Sigmoid colon (tissue), 4 donors: ENCODE results near the gene PHF14.

Source experiments
- CTCF ChIP-seq, 4 experiments: fragments of 450-650 bp in 3 of 4; fragments of 200-600 bp in 1 of 4; IDR thresholded peaks; one replicate each; pipeline ENCODE4 v1.5.1; 2016 to 2019; ENCODE audit warnings: antibody characterized with exemption in 4 of 4, mild to moderate bottlenecking in 3 of 4, moderate library complexity in 2 of 4
- EP300 ChIP-seq, 4 donors: sonication (generic); formaldehyde crosslinking; IDR thresholded peaks; one replicate each; pipeline ENCODE4 v1.6.1; 2017; ENCODE audit warnings: antibody characterized with exemption in 4 of 4
- POLR2A ChIP-seq, 2 donors: fragments of 450-650 bp; IDR thresholded peaks; one replicate each; pipeline ENCODE4 v1.6.1; 2016; ENCODE audit warnings: antibody characterized with exemption in 2 of 2, mild to moderate bottlenecking in 2 of 2, moderate library complexity in 2 of 2
- POLR2AphosphoS5 ChIP-seq, 4 donors: sonication (generic); formaldehyde crosslinking; IDR thresholded peaks; one replicate each; pipeline ENCODE4 v1.6.1; 2017; ENCODE audit warnings: antibody characterized with exemption in 4 of 4

- no peak for TF ChIP-seq CTCF (IDR thresholded peaks at IDR 0.05)
- no peak for TF ChIP-seq POLR2A (IDR thresholded peaks at IDR 0.05)
- no peak for TF ChIP-seq POLR2AphosphoS5 (IDR thresholded peaks at IDR 0.05)
- no peak for TF ChIP-seq EP300 (IDR thresholded peaks at IDR 0.05)
These were observed 220.8 kb downstream of the PHF14 start for GRCh38 chr7:11194492-11194891.
